GM19025 (cell line): ENCODE measurements around the gene COPE.
"Not testable (repeated sequence)": the region's sequence is repeated elsewhere in the genome, so short reads cannot be mapped to it uniquely, and the experiment has no call there.

Experiments
- ATAC-seq: cut with Tn5 transposase; IDR thresholded peaks from one replicate; pipeline ENCODE4 v1.9.1; 2021; ENCODE audit warnings: mild to moderate bottlenecking, low read depth, moderate library complexity; ENCODE audit not compliant: unreplicated experiment

Gene COPE

GRCh38 chr19:18910801-18911436 lies 8.3 kb downstream of the COPE start:
- ATAC-seq, result no peak

- ATAC-seq, result no peak
Measured at GRCh38 chr19:18910010-18910409, 9.2 kb downstream of the COPE start.

- no peak for ATAC-seq
Measured at GRCh38 chr19:18908917-18909619, 10.1 kb downstream of the COPE start.

GRCh38 chr19:18906605-18907519 lies 12.3 kb downstream of the COPE start:
- no peak for ATAC-seq

- no peak for ATAC-seq
Measured at GRCh38 chr19:18905513-18906236, 13.5 kb downstream of the COPE start.

GRCh38 chr19:18905058-18905456 lies 14.1 kb downstream of the COPE start:
- no peak for ATAC-seq

GRCh38 chr19:18904334-18905057 lies 14.7 kb downstream of the COPE start:
- no peak for ATAC-seq

- no peak for ATAC-seq
Measured at GRCh38 chr19:18903156-18904037, 15.8 kb downstream of the COPE start.

GRCh38 chr19:18902519-18902918 lies 16.7 kb downstream of the COPE start:
- ATAC-seq, result not testable (repeated sequence)

- ATAC-seq, result no peak
Measured at GRCh38 chr19:18901491-18901890, 17.7 kb downstream of the COPE start.

GRCh38 chr19:18900700-18901481 lies 18.3 kb downstream of the COPE start:
- ATAC-seq, result no peak

- no peak for ATAC-seq
Measured at GRCh38 chr19:18899624-18900560, 19.3 kb downstream of the COPE start.

- ATAC-seq, result no peak
Measured at GRCh38 chr19:18898607-18899408, 20.4 kb downstream of the COPE start.

GRCh38 chr19:18898081-18898606 lies 21.0 kb downstream of the COPE start:
- ATAC-seq, result no peak

- ATAC-seq, result no peak
Measured at GRCh38 chr19:18897094-18898029, 21.8 kb downstream of the COPE start.
